T-helper 2 cell treated with Interferon-gamma antibody and Interleukin-4, amounts not matched to agents 5 μg/mL and 100 μg/mL, for 36 hours (primary cell): ENCODE data around the gene GAGE10.

Source experiments
- DNase-seq: peaks from one replicate; pipeline ENCODE4 v3.0.0; 2021; ENCODE audit warnings: low spot score
- H3K27ac Mint-ChIP-seq: one replicate; pipeline ENCODE4 v1.8.0; 2021; ENCODE audit warnings: mild to moderate bottlenecking, mixed read lengths
- H3K27me3 Mint-ChIP-seq: one replicate; pipeline ENCODE4 v1.8.0; 2021; ENCODE audit warnings: low read depth, mixed read lengths
- H3K36me3 Mint-ChIP-seq: one replicate; pipeline ENCODE4 v1.8.0; 2021; ENCODE audit warnings: low read depth, mixed read lengths
- H3K4me1 Mint-ChIP-seq: one replicate; pipeline ENCODE4 v1.8.0; 2021; ENCODE audit warnings: low read depth, mixed read lengths
- H3K4me3 Mint-ChIP-seq: one replicate; pipeline ENCODE4 v1.8.0; 2022; ENCODE audit warnings: mild to moderate bottlenecking, moderate library complexity, mixed read lengths
- H3K9me3 Mint-ChIP-seq: one replicate; pipeline ENCODE4 v1.8.0; 2021; ENCODE audit warnings: mixed read lengths

The GAGE10 gene

GRCh38 chrX:49303346-49303745 is at the start of gene GAGE10:
Gene GAGE10 (plus strand): TSS chrX:49303646. CDS start chrX:49304860, 1,214 bp downstream.
- H3K27me3 Mint-ChIP-seq, result no peaks in the 10 kb centered on the region
- no peaks in the 10 kb centered on the region for H3K9me3 Mint-ChIP-seq
- H3K4me3 Mint-ChIP-seq, result no peak within 1 kb of the TSS
- DNase-seq, result no peak
- H3K4me1 Mint-ChIP-seq, result peaks cover 2% of the 10 kb centered on the region
- no peak within 1 kb of the TSS for H3K27ac Mint-ChIP-seq
- no peaks in the 10 kb centered on the region for H3K36me3 Mint-ChIP-seq

GRCh38 chrX:49254639-49255038 is 48.8 kb upstream of the GAGE10 start:
- no peaks in the 10 kb centered on the region for H3K27me3 Mint-ChIP-seq
- no peaks in the 10 kb centered on the region for H3K9me3 Mint-ChIP-seq
- DNase-seq, result no peak
- H3K4me1 Mint-ChIP-seq, result peaks cover 16% of the 10 kb centered on the region
- no peak overlapping the region for H3K27ac Mint-ChIP-seq
- H3K4me3 Mint-ChIP-seq, result no peak overlapping the region
- peaks cover 20% of the 10 kb centered on the region for H3K36me3 Mint-ChIP-seq

- Mint-ChIP-seq H3K9me3 (no peaks in the 10 kb centered on the region), H3K4me1 (peaks cover 15% of the 10 kb centered on the region), H3K36me3 (peaks cover 17% of the 10 kb centered on the region), H3K27ac (no peak overlapping the region), H3K27me3 (no peaks in the 10 kb centered on the region), H3K4me3 (no peak overlapping the region)
- no peak for DNase-seq
These were observed 47.0 kb upstream of the GAGE10 start for GRCh38 chrX:49256268-49256995.

- no peak for DNase-seq
- peaks cover 18% of the 10 kb centered on the region for H3K4me1 Mint-ChIP-seq
- no peaks in the 10 kb centered on the region for H3K27me3 Mint-ChIP-seq
- H3K36me3 Mint-ChIP-seq, result peaks cover 19% of the 10 kb centered on the region
- H3K9me3 Mint-ChIP-seq, result no peaks in the 10 kb centered on the region
- no peak overlapping the region for H3K4me3 Mint-ChIP-seq
- H3K27ac Mint-ChIP-seq, result no peak overlapping the region
These were observed 46.2 kb upstream of the GAGE10 start for GRCh38 chrX:49257074-49257790.

GRCh38 chrX:49257846-49258748 is 45.3 kb upstream of the GAGE10 start:
- Mint-ChIP-seq H3K4me3 (peak overlapping the region; percentile 5), H3K4me1 (peaks cover 23% of the 10 kb centered on the region), H3K27ac (no peak overlapping the region), H3K27me3 (no peaks in the 10 kb centered on the region), H3K9me3 (no peaks in the 10 kb centered on the region), H3K36me3 (peaks cover 14% of the 10 kb centered on the region)
- no peak for DNase-seq

GRCh38 chrX:49258749-49259124 is 44.7 kb upstream of the GAGE10 start:
- Mint-ChIP-seq H3K4me3 (no peak overlapping the region), H3K9me3 (no peaks in the 10 kb centered on the region), H3K27ac (peak overlapping the region; percentile 10), H3K36me3 (peaks cover 14% of the 10 kb centered on the region), H3K4me1 (peaks cover 24% of the 10 kb centered on the region), H3K27me3 (no peaks in the 10 kb centered on the region)
- no peak for DNase-seq

GRCh38 chrX:49260221-49260985 is 43.0 kb upstream of the GAGE10 start:
- peaks cover 14% of the 10 kb centered on the region for H3K36me3 Mint-ChIP-seq
- H3K9me3 Mint-ChIP-seq, result no peaks in the 10 kb centered on the region
- H3K4me3 Mint-ChIP-seq, result no peak overlapping the region
- H3K27ac Mint-ChIP-seq, result peak overlapping the region; percentile 55
- no peaks in the 10 kb centered on the region for H3K27me3 Mint-ChIP-seq
- no peak for DNase-seq
- H3K4me1 Mint-ChIP-seq, result peaks cover 34% of the 10 kb centered on the region

GRCh38 chrX:49262603-49263002 is 40.8 kb upstream of the GAGE10 start:
- no peaks in the 10 kb centered on the region for H3K27me3 Mint-ChIP-seq
- H3K36me3 Mint-ChIP-seq, result peaks cover 13% of the 10 kb centered on the region
- H3K27ac Mint-ChIP-seq, result no peak overlapping the region
- peaks cover 34% of the 10 kb centered on the region for H3K4me1 Mint-ChIP-seq
- no peaks in the 10 kb centered on the region for H3K9me3 Mint-ChIP-seq
- DNase-seq, result no peak
- peak overlapping the region; percentile 68 for H3K4me3 Mint-ChIP-seq

GRCh38 chrX:49263631-49264030 is 39.8 kb upstream of the GAGE10 start:
- Mint-ChIP-seq H3K4me3 (peak overlapping the region; percentile 80), H3K4me1 (peaks cover 38% of the 10 kb centered on the region), H3K36me3 (peaks cover 13% of the 10 kb centered on the region), H3K9me3 (no peaks in the 10 kb centered on the region), H3K27ac (peak overlapping the region; percentile 53), H3K27me3 (no peaks in the 10 kb centered on the region)
- no peak for DNase-seq

- Mint-ChIP-seq H3K27ac (peak within 1 kb of the TSS; percentile 62), H3K27me3 (no peaks in the 10 kb centered on the region), H3K4me3 (peak within 1 kb of the TSS; percentile 80), H3K36me3 (peaks cover 9% of the 10 kb centered on the region), H3K9me3 (no peaks in the 10 kb centered on the region), H3K4me1 (peaks cover 31% of the 10 kb centered on the region)
- DNase-seq, result no peak
These were observed 39.0 kb upstream of the GAGE10 start, which contains the start of gene FOXP3 for GRCh38 chrX:49264460-49264859. Gene FOXP3 (minus strand): TSS chrX:49264710. CDS start chrX:49258505, 6,205 bp downstream.

GRCh38 chrX:49266523-49267445 is 36.7 kb upstream of the GAGE10 start:
- no peaks in the 10 kb centered on the region for H3K27me3 Mint-ChIP-seq
- H3K9me3 Mint-ChIP-seq, result no peaks in the 10 kb centered on the region
- H3K27ac Mint-ChIP-seq, result peak overlapping the region; percentile 41
- H3K4me3 Mint-ChIP-seq, result peak overlapping the region; percentile 98
- DNase-seq, result no peak
- H3K36me3 Mint-ChIP-seq, result peaks cover 15% of the 10 kb centered on the region
- peaks cover 39% of the 10 kb centered on the region for H3K4me1 Mint-ChIP-seq

GRCh38 chrX:49268702-49269009 is 34.8 kb upstream of the GAGE10 start:
- Mint-ChIP-seq H3K4me1 (peaks cover 39% of the 10 kb centered on the region), H3K36me3 (peaks cover 17% of the 10 kb centered on the region), H3K9me3 (no peaks in the 10 kb centered on the region), H3K27me3 (no peaks in the 10 kb centered on the region), H3K4me3 (peak overlapping the region; percentile 98), H3K27ac (peak overlapping the region; percentile 100)
- DNase-seq, result no peak
